Epithelial cell of prostate (primary cell): Measurements from ENCODE around the gene GNL2.
"Not testable (repeated sequence)": the region's sequence is repeated elsewhere in the genome, so short reads cannot be mapped to it uniquely, and the experiment has no call there.

Experiments used
- DNase-seq: peaks from one replicate; pipeline ENCODE4 v3.0.0-alpha.2; 2011; ENCODE audit warnings: low read depth, low spot score
- H3K27ac ChIP-seq: fragments of 450-650 bp; 2 replicates; pipeline ENCODE4 v1.5.1; 2017; ENCODE audit warnings: mild to moderate bottlenecking

Gene GNL2

DNA sequence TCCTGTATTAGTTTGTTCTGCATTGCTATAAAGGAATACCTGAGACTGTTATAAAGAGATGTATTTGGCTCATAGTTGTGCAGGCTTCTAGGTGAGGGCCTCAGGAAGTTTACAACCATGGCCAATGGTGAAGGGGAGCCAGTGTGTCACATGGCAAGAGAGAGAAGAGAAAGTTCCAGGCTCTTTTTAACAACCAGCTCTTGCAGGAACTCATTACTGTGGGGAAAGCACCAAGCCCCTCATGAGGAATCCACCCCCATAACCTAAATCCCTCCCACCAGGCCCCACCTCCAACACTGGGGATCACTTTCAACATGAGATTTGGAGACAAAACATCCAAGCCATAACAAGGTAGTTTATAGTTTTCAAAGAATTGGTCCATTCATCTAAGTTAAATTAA, 76.1 kb downstream of the GNL2 start:
- no peak for DNase-seq
- H3K27ac ChIP-seq, result no peak overlapping the region

DNA sequence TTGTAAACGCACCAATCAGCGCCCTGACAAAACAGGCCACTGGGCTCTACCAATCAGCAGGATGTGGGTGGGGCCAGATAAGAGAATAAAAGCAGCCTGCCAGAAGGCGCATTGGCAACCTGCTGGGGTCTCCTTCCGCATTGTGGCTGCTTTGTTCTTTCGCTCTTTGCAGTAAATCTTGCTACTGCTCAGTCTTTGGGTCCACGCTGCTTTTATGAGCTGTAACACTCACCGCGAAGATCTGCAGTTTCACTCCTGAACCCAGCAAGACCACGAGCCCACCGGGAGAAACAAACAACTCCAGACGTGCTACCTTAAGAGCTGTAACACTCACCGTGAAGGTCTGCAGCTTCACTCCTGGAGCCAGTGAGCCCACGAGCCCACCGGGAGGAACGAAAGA, 76.8 kb downstream of the GNL2 start:
- not testable (repeated sequence) for DNase-seq, H3K27ac ChIP-seq

DNA sequence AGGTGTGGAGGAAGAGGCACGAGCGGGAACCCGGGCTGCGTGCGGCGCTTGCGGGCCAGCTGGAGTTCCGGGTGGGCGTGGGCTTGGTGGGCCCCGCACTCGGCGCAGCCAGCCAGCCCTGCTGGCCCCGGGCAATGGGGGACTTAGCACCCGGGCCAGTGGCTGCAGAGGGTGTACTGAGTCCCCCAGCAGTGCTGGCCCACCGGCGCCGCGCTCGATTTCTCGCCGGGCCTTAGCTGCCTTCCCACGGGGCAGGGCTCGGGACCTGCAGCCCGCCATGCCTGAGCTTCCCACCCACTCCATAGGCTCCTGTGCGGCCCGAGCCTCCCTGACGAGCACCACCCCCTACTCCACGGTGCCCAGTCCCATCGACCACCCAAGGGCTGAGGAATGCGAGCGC, 77.5 kb downstream of the GNL2 start:
- H3K27ac ChIP-seq, DNase-seq: not testable (repeated sequence)

DNA sequence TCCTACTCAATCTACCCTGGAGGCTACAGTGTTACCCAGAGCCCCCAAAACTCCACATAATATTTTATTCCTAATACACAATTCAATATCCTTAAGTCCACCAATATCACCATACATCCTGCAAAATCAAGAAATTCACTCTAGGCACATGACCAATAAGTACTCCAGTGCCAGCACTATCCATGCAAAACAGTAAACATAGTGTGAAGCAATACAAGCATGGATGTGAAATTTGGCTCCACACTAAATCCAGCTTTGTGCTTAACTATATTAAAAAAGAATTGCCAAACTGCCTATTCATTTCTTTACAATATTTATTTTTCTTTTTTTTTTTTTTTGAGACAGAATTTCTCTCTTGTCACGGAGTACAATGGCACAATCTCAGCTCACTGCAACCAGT, 78.2 kb downstream of the GNL2 start:
- no peak for DNase-seq

More for the DNA sequence above, 78.2 kb downstream of the GNL2 start:
- H3K27ac ChIP-seq, result no peak overlapping the region
